Suprapubic skin (tissue), 4 donors: ENCODE data around the gene HDAC3. TPM values are rescaled to one million over a fixed set of nuclear protein-coding genes. Genes with fewer than 3 reads are reported as not detected.

ENCODE experiments used
- DNase-seq, 2 donors: peaks; one replicate each; pipeline ENCODE4 v3.0.0-alpha.2; 2019; ENCODE audit warnings: low spot score in 2 of 2
- H3K27ac ChIP-seq: fragments of 200-600 bp; sonication (generic); one replicate; pipeline ENCODE4 v1.5.1; 2019
- H3K27me3 ChIP-seq: fragments of 200-600 bp; sonication (generic); one replicate; pipeline ENCODE4 v1.5.1; 2019
- H3K36me3 ChIP-seq: fragments of 200-600 bp; sonication (generic); one replicate; pipeline ENCODE4 v1.5.1; 2019
- H3K4me1 ChIP-seq: fragments of 200-600 bp; sonication (generic); one replicate; pipeline ENCODE4 v1.5.1; 2019
- H3K4me3 ChIP-seq: fragments of 200-600 bp; sonication (generic); one replicate; pipeline ENCODE4 v1.5.1; 2019; ENCODE audit warnings: mild to moderate bottlenecking
- H3K9me3 ChIP-seq: fragments of 200-600 bp; sonication (generic); one replicate; pipeline ENCODE4 v1.5.1; 2019
- EP300 ChIP-seq: sonication (generic); formaldehyde crosslinking; IDR thresholded peaks from one replicate; pipeline ENCODE4 v1.6.1; 2017; ENCODE audit warnings: antibody characterized with exemption
- POLR2A ChIP-seq, 2 donors: fragments of 450-650 bp; IDR thresholded peaks; one replicate each; pipeline ENCODE4 v1.6.1; 2017; ENCODE audit warnings: antibody characterized with exemption in 2 of 2, mild to moderate bottlenecking in 2 of 2, moderate library complexity in 2 of 2
- POLR2AphosphoS5 ChIP-seq, 3 donors: sonication (generic); formaldehyde crosslinking; IDR thresholded peaks; one replicate each; pipeline ENCODE4 v1.6.1; 2017; ENCODE audit warnings: antibody characterized with exemption in 3 of 3
- WGBS: methylation state at CpG from one replicate; pipeline ENCODE4 v1.1.5; 2018; 5-methylcytosine and 5-hydroxymethylcytosine counted together
- total RNA-seq, 4 donors: library from RNA; depleted of rRNA; stranded (reverse); fragments of >200 nt; gene quantifications; one replicate each; pipeline ENCODE4 v1.1.0, GENCODE V29; 2016
- TF ChIP-seq, protein P1 (sequence below), 2 donors: fragments of 200-600 bp in 1 of 2; fragments of 450-650 bp in 1 of 2; sonication (generic) in 1 of 2; IDR thresholded peaks; one replicate each; pipeline ENCODE4 v1.5.1; 2016 to 2019; ENCODE audit warnings: antibody characterized with exemption in 2 of 2, mild to moderate bottlenecking in 1 of 2, moderate library complexity in 1 of 2

Gene HDAC3
- total RNA-seq, 4 donors from 2014 or later: 50.0 to 79.2 (median 59.4) TPM

DNA sequence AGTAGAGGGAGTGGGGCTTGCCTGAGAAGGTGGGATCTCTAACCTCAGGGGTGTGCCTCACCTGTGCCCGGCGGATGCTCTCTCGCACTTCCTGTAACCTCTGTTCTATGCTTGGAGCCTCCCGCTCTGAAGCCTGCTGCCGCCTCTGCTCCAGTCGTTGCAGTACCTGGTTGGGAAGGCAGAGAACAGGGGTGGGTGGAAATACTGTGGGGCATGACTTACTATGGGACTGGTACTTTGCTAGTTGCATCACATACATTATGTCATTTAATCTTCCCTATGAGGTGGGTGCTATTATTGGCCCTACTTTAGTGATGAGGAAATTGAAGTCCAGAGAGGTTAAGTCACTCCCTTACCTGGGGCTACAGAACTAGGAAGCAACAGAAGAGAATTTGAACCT lies 9.4 kb upstream of the HDAC3 start:
- Histone ChIP-seq H3K27me3 (no peaks in the 10 kb centered on the region), H3K27ac (no peak overlapping the region), H3K36me3 (peaks cover 42% of the 10 kb centered on the region), H3K4me3 (no peak overlapping the region), H3K4me1 (peaks cover 11% of the 10 kb centered on the region), H3K9me3 (no peaks in the 10 kb centered on the region)
- no peak for TF ChIP-seq POLR2AphosphoS5 (IDR thresholded peaks at IDR 0.05)
- TF ChIP-seq EP300: no peak
- TF ChIP-seq, protein P1, sequence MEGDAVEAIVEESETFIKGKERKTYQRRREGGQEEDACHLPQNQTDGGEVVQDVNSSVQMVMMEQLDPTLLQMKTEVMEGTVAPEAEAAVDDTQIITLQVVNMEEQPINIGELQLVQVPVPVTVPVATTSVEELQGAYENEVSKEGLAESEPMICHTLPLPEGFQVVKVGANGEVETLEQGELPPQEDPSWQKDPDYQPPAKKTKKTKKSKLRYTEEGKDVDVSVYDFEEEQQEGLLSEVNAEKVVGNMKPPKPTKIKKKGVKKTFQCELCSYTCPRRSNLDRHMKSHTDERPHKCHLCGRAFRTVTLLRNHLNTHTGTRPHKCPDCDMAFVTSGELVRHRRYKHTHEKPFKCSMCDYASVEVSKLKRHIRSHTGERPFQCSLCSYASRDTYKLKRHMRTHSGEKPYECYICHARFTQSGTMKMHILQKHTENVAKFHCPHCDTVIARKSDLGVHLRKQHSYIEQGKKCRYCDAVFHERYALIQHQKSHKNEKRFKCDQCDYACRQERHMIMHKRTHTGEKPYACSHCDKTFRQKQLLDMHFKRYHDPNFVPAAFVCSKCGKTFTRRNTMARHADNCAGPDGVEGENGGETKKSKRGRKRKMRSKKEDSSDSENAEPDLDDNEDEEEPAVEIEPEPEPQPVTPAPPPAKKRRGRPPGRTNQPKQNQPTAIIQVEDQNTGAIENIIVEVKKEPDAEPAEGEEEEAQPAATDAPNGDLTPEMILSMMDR (IDR thresholded peaks at IDR 0.05): no peak
- TF ChIP-seq POLR2A (IDR thresholded peaks at IDR 0.05): no peak
- WGBS: 86% methylated on average over 6 of the region's 6 CpGs
- no peak for DNase-seq

DNA sequence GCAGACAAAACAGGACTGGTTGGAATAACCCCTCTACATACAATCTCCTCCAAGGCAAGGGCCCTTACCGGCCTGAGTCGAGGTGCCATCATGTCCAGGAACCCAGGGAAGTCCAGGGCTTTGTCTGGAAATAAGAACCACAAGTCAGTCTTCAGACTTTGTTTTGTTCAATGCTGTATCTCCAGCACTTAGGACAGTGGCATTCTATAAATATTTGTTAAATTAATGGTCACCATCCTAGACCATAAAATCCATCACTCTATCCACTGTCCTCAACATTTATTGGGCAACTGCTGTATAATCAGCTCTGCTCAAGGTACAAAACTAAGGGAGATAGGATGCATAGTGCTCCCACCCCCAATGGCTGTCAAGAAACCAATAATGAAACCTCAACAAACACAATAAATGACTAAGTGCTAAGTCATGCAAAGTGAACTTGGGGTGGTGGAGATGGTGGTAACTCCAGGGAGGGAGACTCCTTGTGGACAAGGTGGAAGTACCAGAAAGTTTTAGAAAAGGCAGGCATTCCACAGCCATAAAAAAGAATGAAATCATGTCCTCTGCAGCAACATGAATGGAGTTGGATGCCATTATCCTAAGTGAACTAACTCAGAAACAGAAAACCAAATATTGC lies 5.1 kb upstream of the HDAC3 start:
- H3K4me3 ChIP-seq: no peak overlapping the region
- no peaks in the 10 kb centered on the region for H3K9me3 ChIP-seq
- TF ChIP-seq POLR2AphosphoS5 (IDR thresholded peaks at IDR 0.05): no peak
- TF ChIP-seq EP300: no peak
- TF ChIP-seq POLR2A (IDR thresholded peaks at IDR 0.05): no peak
- TF ChIP-seq, protein P1 (IDR thresholded peaks at IDR 0.05): no peak
- H3K27ac ChIP-seq: no peak overlapping the region
- H3K4me1 ChIP-seq: peaks cover 14% of the 10 kb centered on the region
- no peak for DNase-seq
- peaks cover 36% of the 10 kb centered on the region for H3K36me3 ChIP-seq
- WGBS: 93% methylated on average over 2 of the region's 2 CpGs
- no peaks in the 10 kb centered on the region for H3K27me3 ChIP-seq

DNA sequence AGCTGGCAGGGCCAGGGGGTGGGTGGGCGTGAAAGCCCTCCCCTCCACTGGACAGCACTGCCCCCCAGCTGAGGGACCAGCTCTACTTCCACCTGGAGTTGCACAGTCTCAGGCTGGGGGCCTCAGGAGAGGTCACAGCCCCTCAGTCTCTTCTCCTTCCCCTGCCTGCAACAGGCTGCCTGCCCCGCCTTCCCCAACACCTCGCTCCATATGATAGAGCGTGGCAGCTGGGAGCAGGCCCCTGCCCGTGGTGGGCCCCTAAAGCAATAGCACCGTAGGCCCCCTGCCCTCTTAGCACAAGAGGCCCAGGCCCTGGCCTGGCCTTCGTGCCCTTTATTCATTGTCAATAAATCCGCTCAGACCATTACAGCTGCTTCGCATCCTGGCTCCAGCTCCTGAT lies 4.0 kb upstream of the HDAC3 start:
- 86% methylated on average over 9 of the region's 9 CpGs for WGBS
- no peak for DNase-seq
- Histone ChIP-seq H3K9me3 (no peaks in the 10 kb centered on the region), H3K4me3 (no peak overlapping the region), H3K36me3 (peaks cover 28% of the 10 kb centered on the region), H3K27ac (no peak overlapping the region), H3K27me3 (no peaks in the 10 kb centered on the region), H3K4me1 (peaks cover 20% of the 10 kb centered on the region)
- TF ChIP-seq POLR2AphosphoS5 (IDR thresholded peaks at IDR 0.05) (no peak), POLR2A (IDR thresholded peaks at IDR 0.05) (no peak), EP300 (no peak)
- TF ChIP-seq, protein P1 (IDR thresholded peaks at IDR 0.05): no peak

DNA sequence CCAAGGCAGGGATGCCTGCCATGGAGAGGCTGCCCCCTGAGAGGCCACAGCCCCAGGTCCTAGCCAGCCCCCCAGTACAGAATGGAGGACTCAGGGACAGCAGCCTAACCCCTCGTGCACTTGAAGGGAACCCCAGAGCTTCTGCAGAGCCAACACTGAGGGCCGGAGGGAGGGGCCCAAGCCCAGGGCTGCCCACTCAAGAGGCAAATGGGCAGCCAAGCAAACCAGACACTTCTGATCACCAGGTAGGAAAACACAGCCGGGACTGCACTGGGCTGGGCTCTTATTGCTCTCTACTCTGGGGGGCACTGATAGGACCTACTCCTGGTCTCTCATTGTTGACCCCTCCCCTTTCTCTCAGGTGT lies 3.4 kb upstream of the HDAC3 start:
- 100% methylated on average over 1 of the region's 3 CpGs for WGBS
- peaks cover 26% of the 10 kb centered on the region for H3K4me1 ChIP-seq
- DNase-seq: no peak
- H3K4me3 ChIP-seq: no peak overlapping the region
- H3K9me3 ChIP-seq: no peaks in the 10 kb centered on the region
- H3K27ac ChIP-seq: no peak overlapping the region
- TF ChIP-seq POLR2AphosphoS5 (IDR thresholded peaks at IDR 0.05): no peak
- TF ChIP-seq, protein P1 (IDR thresholded peaks at IDR 0.05): no peak
- TF ChIP-seq POLR2A (IDR thresholded peaks at IDR 0.05): no peak
- no peak for TF ChIP-seq EP300
- no peaks in the 10 kb centered on the region for H3K27me3 ChIP-seq
- peaks cover 21% of the 10 kb centered on the region for H3K36me3 ChIP-seq

DNA sequence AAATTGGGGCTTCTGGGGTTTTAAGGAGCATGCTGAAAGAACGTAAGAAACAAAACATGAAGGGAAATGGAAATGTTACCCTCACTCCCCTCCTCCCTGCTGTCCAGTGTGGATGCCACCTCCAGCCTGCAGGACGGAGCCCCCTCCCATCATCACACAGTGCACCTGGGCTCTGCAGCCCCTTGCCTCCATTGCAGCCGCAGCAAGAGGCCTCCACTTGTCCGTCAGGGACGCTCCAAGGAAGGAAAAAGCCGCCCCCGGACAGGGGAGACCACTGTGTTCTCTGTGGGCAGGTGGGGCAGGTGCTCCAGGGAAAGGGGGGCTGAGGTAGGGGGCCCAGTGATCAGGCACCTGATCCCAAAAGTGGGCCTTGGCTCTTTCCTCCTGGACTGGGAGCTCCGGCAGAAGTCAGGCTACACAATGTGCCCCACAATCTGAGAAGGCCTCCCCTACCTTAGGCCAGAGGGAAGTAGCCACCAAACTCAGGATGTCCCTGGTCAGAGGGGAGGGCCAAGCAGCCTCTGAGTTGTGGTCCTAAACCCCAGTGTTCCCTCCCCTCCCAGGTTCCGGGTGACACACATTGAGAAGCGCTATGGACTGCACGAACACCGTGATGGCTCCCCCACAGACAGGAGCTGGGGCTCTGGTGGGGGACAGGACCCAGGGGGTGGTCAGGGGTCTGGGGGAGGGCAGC lies 2.9 kb upstream of the HDAC3 start:
- Histone ChIP-seq H3K4me3 (no peak overlapping the region), H3K9me3 (no peaks in the 10 kb centered on the region), H3K4me1 (peaks cover 32% of the 10 kb centered on the region), H3K27me3 (no peaks in the 10 kb centered on the region), H3K36me3 (peaks cover 16% of the 10 kb centered on the region), H3K27ac (no peak overlapping the region)
- 86% methylated on average over 5 of the region's 12 CpGs for WGBS
- no peak for DNase-seq
- TF ChIP-seq POLR2A (IDR thresholded peaks at IDR 0.05) (no peak), POLR2AphosphoS5 (IDR thresholded peaks at IDR 0.05) (no peak), EP300 (no peak)
- TF ChIP-seq, protein P1 (IDR thresholded peaks at IDR 0.05): no peak
